Mesendoderm (in vitro differentiated cells): Measurements from ENCODE around the gene UBE2I.
A peak's percentile ranks its signal among the peaks of the same experiment; 100 is the strongest.

Experiments
- DNase-seq: peaks from one replicate; pipeline ENCODE4 v3.0.0; 2013
- H2AK5ac ChIP-seq: 2 replicates; pipeline ENCODE4 v1.6.1; 2013; ENCODE audit warnings: low read length, inconsistent platforms
- H2BK120ac ChIP-seq: 2 replicates; pipeline ENCODE4 v1.6.1; 2013; ENCODE audit warnings: low read depth, mild to moderate bottlenecking, low read length, moderate library complexity, mixed read lengths
- H2BK15ac ChIP-seq: replicated peaks from 2 replicates; pipeline ENCODE4 v1.6.1; 2013; ENCODE audit warnings: low read depth, mild to moderate bottlenecking, moderate library complexity
- H2BK5ac ChIP-seq: 2 replicates; pipeline ENCODE4 v1.6.1; 2013; ENCODE audit warnings: low read length, inconsistent platforms
- H3K18ac ChIP-seq: 2 replicates; pipeline ENCODE4 v1.6.1; 2013; ENCODE audit warnings: mild to moderate bottlenecking, low read length, mixed read lengths
- H3K23ac ChIP-seq: one replicate; pipeline ENCODE4 v1.6.1; 2013; ENCODE audit warnings: low read length
- H3K27ac ChIP-seq: 2 replicates; pipeline ENCODE4 v1.5.1; 2013; ENCODE audit warnings: low read depth, mild to moderate bottlenecking, inconsistent platforms, low read length, moderate library complexity
- H3K27me3 ChIP-seq: 2 replicates; pipeline ENCODE4 v1.6.1; 2013; ENCODE audit warnings: low read length, control low read depth, mild to moderate bottlenecking, inconsistent platforms; ENCODE audit not compliant: insufficient read depth, poor library complexity
- H3K36me3 ChIP-seq: 2 replicates; pipeline ENCODE4 v1.6.1; 2013; ENCODE audit warnings: low read length, inconsistent platforms; ENCODE audit not compliant: control insufficient read depth, insufficient read depth
- H3K4ac ChIP-seq: one replicate; pipeline ENCODE4 v1.6.1; 2013; ENCODE audit warnings: low read depth, mild to moderate bottlenecking, low read length, moderate library complexity
- H3K4me1 ChIP-seq: 2 replicates; pipeline ENCODE4 v1.6.1; 2013; ENCODE audit warnings: low read depth, low read length, inconsistent platforms; ENCODE audit not compliant: control insufficient read depth
- H3K4me2 ChIP-seq: 2 replicates; pipeline ENCODE4 v1.6.1; 2013; ENCODE audit warnings: low read length
- H3K4me3 ChIP-seq: 2 replicates; pipeline ENCODE4 v1.5.1; 2013; ENCODE audit warnings: mild to moderate bottlenecking, low read length
- H3K56ac ChIP-seq: one replicate; pipeline ENCODE4 v1.6.1; 2013; ENCODE audit warnings: low read length
- H3K79me1 ChIP-seq: 2 replicates; pipeline ENCODE4 v1.6.1; 2013; ENCODE audit warnings: low read length, inconsistent platforms
- H3K79me2 ChIP-seq: 2 replicates; pipeline ENCODE4 v1.6.1; 2013; ENCODE audit warnings: mild to moderate bottlenecking, low read length; ENCODE audit not compliant: control insufficient read depth, insufficient read depth
- H3K9ac ChIP-seq: 2 replicates; pipeline ENCODE4 v1.6.1; 2013; ENCODE audit warnings: low read length, inconsistent platforms
- H4K5ac ChIP-seq: one replicate; pipeline ENCODE4 v1.6.1; 2013; ENCODE audit warnings: low read length
- H4K8ac ChIP-seq: one replicate; pipeline ENCODE4 v1.6.1; 2013; ENCODE audit warnings: low read depth, mild to moderate bottlenecking, control low read depth, low read length, moderate library complexity
- WGBS: extraction: QIAGEN DNeasy Blood & Tissue Kit; methylation state at CpG from one replicate; pipeline ENCODE4 v1.1.7; 2013; ENCODE audit warnings: low lambda C conversion rate, missing lambda C conversion rate; ENCODE audit not compliant: insufficient coverage; ENCODE audit errors: extremely low coverage; 5-methylcytosine and 5-hydroxymethylcytosine counted together

Gene UBE2I

GRCh38 chr16:1334739-1335138, 25.3 kb downstream of the UBE2I start:
- Histone ChIP-seq H2BK5ac (no peak overlapping the region), H3K23ac (no peak overlapping the region), H2BK120ac (no peak overlapping the region), H4K8ac (no peak overlapping the region), H3K36me3 (no peaks in the 10 kb centered on the region), H3K9ac (no peak overlapping the region), H3K4ac (no peak overlapping the region), H3K4me1 (peaks cover 2% of the 10 kb centered on the region), H2BK15ac (no peak overlapping the region), H3K56ac (no peak overlapping the region), H3K79me2 (no peaks in the 10 kb centered on the region), H2AK5ac (no peak overlapping the region), H3K4me3 (no peak overlapping the region), H3K79me1 (no peaks in the 10 kb centered on the region), H3K27ac (no peak overlapping the region), H3K27me3 (peaks cover 10% of the 10 kb centered on the region), H3K4me2 (no peak overlapping the region), H4K5ac (no peak overlapping the region), H3K18ac (no peak overlapping the region)
- WGBS: no CpG with 5 or more reads among the region's 9 CpGs
- DNase-seq: no peak

DNA sequence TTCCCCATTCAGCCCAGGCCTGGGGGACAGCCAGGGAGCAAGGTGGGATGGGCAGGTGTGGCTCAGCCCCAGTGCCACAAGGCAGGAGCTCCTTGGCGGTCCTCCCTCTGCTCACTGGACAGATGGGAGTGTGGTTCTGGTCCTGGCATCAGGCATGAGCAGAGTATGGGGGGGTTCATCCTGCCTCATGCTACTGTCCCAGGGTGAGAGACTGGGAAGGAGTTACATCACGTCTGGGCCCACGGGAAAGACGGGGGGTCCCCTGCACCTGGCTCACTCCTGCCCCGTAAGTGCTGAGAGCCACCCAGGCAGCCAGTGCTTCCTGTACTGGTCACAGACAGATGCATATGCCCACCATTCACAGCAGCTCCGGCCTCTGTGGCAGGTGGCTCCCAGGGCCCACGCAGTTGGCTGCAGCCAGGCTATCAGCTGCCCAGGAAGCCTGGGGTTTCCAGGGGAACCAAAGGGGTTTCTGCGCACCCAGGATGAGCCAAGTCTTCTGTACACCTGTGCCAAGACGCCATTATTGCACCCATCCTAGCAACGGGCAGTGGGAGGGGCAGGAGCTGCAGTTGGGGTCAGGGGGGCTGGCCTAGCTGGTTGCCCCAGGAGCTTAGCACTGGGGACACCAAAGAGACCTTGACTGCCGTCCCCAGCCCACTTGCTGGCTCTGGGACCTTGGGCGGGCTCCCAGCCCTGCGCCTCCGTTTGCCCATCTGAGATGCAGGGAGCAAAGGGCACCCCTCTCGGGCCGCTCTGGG, 26.0 kb downstream of the UBE2I start:
- no peak overlapping the region for H3K27ac ChIP-seq
- no peak overlapping the region for H2BK5ac ChIP-seq

GRCh38 chr16:1335996-1336395, 26.6 kb downstream of the UBE2I start:
- H3K4ac ChIP-seq: no peak overlapping the region
- no CpG with 5 or more reads among the region's 12 CpGs for WGBS
- peaks cover 2% of the 10 kb centered on the region for H3K4me1 ChIP-seq
- H2BK5ac ChIP-seq: no peak overlapping the region
- no peaks in the 10 kb centered on the region for H3K79me1 ChIP-seq
- DNase-seq: peak; percentile 44
- H3K9ac ChIP-seq: no peak overlapping the region
- no peaks in the 10 kb centered on the region for H3K79me2 ChIP-seq
- H2BK15ac ChIP-seq: no peak overlapping the region
- H2AK5ac ChIP-seq: no peak overlapping the region
- no peak overlapping the region for H3K4me2 ChIP-seq
- peaks cover 10% of the 10 kb centered on the region for H3K27me3 ChIP-seq
- H3K4me3 ChIP-seq: no peak overlapping the region
- H2BK120ac ChIP-seq: no peak overlapping the region
- no peak overlapping the region for H3K23ac ChIP-seq
- H3K27ac ChIP-seq: no peak overlapping the region
- no peak overlapping the region for H4K8ac ChIP-seq
- H3K18ac ChIP-seq: no peak overlapping the region
- no peak overlapping the region for H3K56ac ChIP-seq
- H3K36me3 ChIP-seq: no peaks in the 10 kb centered on the region
- no peak overlapping the region for H4K5ac ChIP-seq

More for the DNA sequence above, 26.0 kb downstream of the UBE2I start:
- no peaks in the 10 kb centered on the region for H3K79me1 ChIP-seq
- H3K56ac ChIP-seq: no peak overlapping the region
- peaks cover 2% of the 10 kb centered on the region for H3K4me1 ChIP-seq
- H3K4me3 ChIP-seq: no peak overlapping the region
- H3K18ac ChIP-seq: no peak overlapping the region
- no peaks in the 10 kb centered on the region for H3K79me2 ChIP-seq
- H3K9ac ChIP-seq: no peak overlapping the region
- no peak overlapping the region for H2BK15ac ChIP-seq
- no peak overlapping the region for H2BK120ac ChIP-seq
- H4K8ac ChIP-seq: no peak overlapping the region
- DNase-seq: no peak
- no peak overlapping the region for H4K5ac ChIP-seq
- H2AK5ac ChIP-seq: no peak overlapping the region
- no peak overlapping the region for H3K4me2 ChIP-seq
- no peak overlapping the region for H3K4ac ChIP-seq
- H3K27me3 ChIP-seq: peaks cover 10% of the 10 kb centered on the region
- H3K36me3 ChIP-seq: no peaks in the 10 kb centered on the region
- no CpG with 5 or more reads among the region's 16 CpGs for WGBS
- H3K23ac ChIP-seq: no peak overlapping the region

- Histone ChIP-seq H3K4ac (no peak overlapping the region), H3K27me3 (peaks cover 10% of the 10 kb centered on the region)
- WGBS: no CpG with 5 or more reads among the region's 15 CpGs
Measured at GRCh38 chr16:1336619-1337018, 27.2 kb downstream of the UBE2I start.

GRCh38 chr16:1337486-1337885, 28.1 kb downstream of the UBE2I start:
- no peak overlapping the region for H2BK120ac ChIP-seq
- H3K56ac ChIP-seq: no peak overlapping the region
- H3K36me3 ChIP-seq: no peaks in the 10 kb centered on the region
- no peaks in the 10 kb centered on the region for H3K79me2 ChIP-seq
- H3K23ac ChIP-seq: no peak overlapping the region
- H3K4me2 ChIP-seq: no peak overlapping the region
- no peak overlapping the region for H3K4me3 ChIP-seq
- no peak overlapping the region for H3K18ac ChIP-seq
- no peak overlapping the region for H2BK15ac ChIP-seq
- H2AK5ac ChIP-seq: no peak overlapping the region
- H3K4me1 ChIP-seq: no peaks in the 10 kb centered on the region
- peak; percentile 53 for DNase-seq
- H3K9ac ChIP-seq: no peak overlapping the region
- peaks cover 10% of the 10 kb centered on the region for H3K27me3 ChIP-seq
- no peaks in the 10 kb centered on the region for H3K79me1 ChIP-seq
- H3K27ac ChIP-seq: no peak overlapping the region
- H4K5ac ChIP-seq: no peak overlapping the region
- no peak overlapping the region for H4K8ac ChIP-seq
- WGBS: no CpG with 5 or more reads among the region's 9 CpGs
- H2BK5ac ChIP-seq: no peak overlapping the region
- no peak overlapping the region for H3K4ac ChIP-seq

More at GRCh38 chr16:1336619-1337018, 27.2 kb downstream of the UBE2I start:
- Histone ChIP-seq H2BK5ac (no peak overlapping the region), H3K4me3 (no peak overlapping the region), H2BK15ac (no peak overlapping the region), H3K9ac (no peak overlapping the region), H2AK5ac (no peak overlapping the region), H2BK120ac (no peak overlapping the region), H3K79me2 (no peaks in the 10 kb centered on the region), H3K56ac (no peak overlapping the region), H3K23ac (no peak overlapping the region), H3K4me2 (no peak overlapping the region), H4K5ac (no peak overlapping the region), H3K27ac (no peak overlapping the region), H3K79me1 (no peaks in the 10 kb centered on the region), H3K36me3 (no peaks in the 10 kb centered on the region), H3K4me1 (peaks cover under 1% of the 10 kb centered on the region), H4K8ac (no peak overlapping the region), H3K18ac (no peak overlapping the region)
- DNase-seq: no peak
